WERI-Rb-1 (cell line): ENCODE data around the gene RRP1.

Experiments used
- DNase-seq: peaks from one replicate; pipeline ENCODE4 v3.0.0-alpha.2; 2020
- H3K27ac ChIP-seq: fragments of 250-450 bp; sonication (Bioruptor Pico); 2 replicates; pipeline ENCODE4 v1.5.1; 2020; ENCODE audit warnings: mild to moderate bottlenecking, moderate library complexity
- H3K27me3 ChIP-seq: fragments of 250-450 bp; sonication (Bioruptor Pico); 2 replicates; pipeline ENCODE4 v1.5.1; 2021; ENCODE audit warnings: mild to moderate bottlenecking, low read depth, moderate library complexity; ENCODE audit not compliant: insufficient read depth, severe bottlenecking
- H3K36me3 ChIP-seq: fragments of 250-450 bp; sonication (Bioruptor Pico); 2 replicates; pipeline ENCODE4 v1.5.1; 2020; ENCODE audit warnings: mild to moderate bottlenecking, moderate library complexity
- H3K4me3 ChIP-seq: 2 replicates; pipeline ENCODE4 v1.5.1; 2011; ENCODE audit warnings: low read depth, mild to moderate bottlenecking, control low read depth, low read length
- H3K9me3 ChIP-seq: fragments of 250-450 bp; sonication (Bioruptor Pico); 2 replicates; pipeline ENCODE4 v1.5.1; 2021; ENCODE audit warnings: mild to moderate bottlenecking, moderate library complexity; ENCODE audit not compliant: severe bottlenecking
- CTCF ChIP-seq: IDR thresholded peaks from 2 replicates; pipeline ENCODE4 v1.5.1; 2011; ENCODE audit warnings: low read depth, mild to moderate bottlenecking, control low read depth, inconsistent platforms, low read length

RRP1 gene

GRCh38 chr21:43771698-43772424 lies 17.5 kb upstream of the RRP1 start:
- Histone ChIP-seq H3K9me3 (no peaks in the 10 kb centered on the region), H3K27ac (no peak overlapping the region), H3K4me3 (no peak overlapping the region), H3K36me3 (peaks cover 24% of the 10 kb centered on the region), H3K27me3 (no peaks in the 10 kb centered on the region)
- no peak for TF ChIP-seq CTCF
- DNase-seq, result no peak

GRCh38 chr21:43772425-43772821 lies 17.0 kb upstream of the RRP1 start:
- no peak overlapping the region for H3K27ac ChIP-seq
- no peak for DNase-seq
- no peak overlapping the region for H3K4me3 ChIP-seq
- no peaks in the 10 kb centered on the region for H3K27me3 ChIP-seq
- H3K36me3 ChIP-seq, result peaks cover 24% of the 10 kb centered on the region
- no peaks in the 10 kb centered on the region for H3K9me3 ChIP-seq
- no peak for TF ChIP-seq CTCF

GRCh38 chr21:43774163-43774562 lies 15.2 kb upstream of the RRP1 start:
- Histone ChIP-seq H3K27me3 (no peaks in the 10 kb centered on the region), H3K27ac (no peak overlapping the region), H3K36me3 (peaks cover 24% of the 10 kb centered on the region), H3K4me3 (no peak overlapping the region), H3K9me3 (no peaks in the 10 kb centered on the region)
- TF ChIP-seq CTCF, result no peak
- no peak for DNase-seq

- Histone ChIP-seq H3K4me3 (peak overlapping the region; percentile 56), H3K27me3 (no peaks in the 10 kb centered on the region), H3K9me3 (no peaks in the 10 kb centered on the region), H3K27ac (no peak overlapping the region; the same call in 1 of the 2 replicates), H3K36me3 (peaks cover 24% of the 10 kb centered on the region)
- no peak for TF ChIP-seq CTCF
- DNase-seq, result no peak
These were observed 14.2 kb upstream of the RRP1 start for GRCh38 chr21:43775190-43775589.

GRCh38 chr21:43775795-43776430 lies 13.5 kb upstream of the RRP1 start, which contains the start of gene CSTB:
CSTB (minus strand) TSS chr21:43776308; CDS start chr21:43776269, 39 bp downstream.
- Histone ChIP-seq H3K27me3 (no peaks in the 10 kb centered on the region), H3K9me3 (no peaks in the 10 kb centered on the region), H3K4me3 (peak within 1 kb of the TSS; percentile 56), H3K36me3 (peaks cover 24% of the 10 kb centered on the region), H3K27ac (peak within 1 kb of the TSS; percentile 69)
- DNase-seq, result peak; percentile 95
- peak; percentile 13; the same call in 1 of the 2 replicates for TF ChIP-seq CTCF
